Jurkat, Clone E6-1 (cell line): ENCODE results near the gene STMP1.

Experiments
- DNase-seq: peaks from one replicate; pipeline ENCODE4 v3.0.0-alpha.2; 2011; ENCODE audit warnings: low read depth, low spot score
- H3K4me3 ChIP-seq: 2 replicates; pipeline ENCODE4 v1.5.1; 2011; ENCODE audit warnings: mild to moderate bottlenecking, low read length, control low read depth, moderate library complexity

The STMP1 gene

GRCh38 chr7:135713836-135714470 lies 51.6 kb downstream of the STMP1 start:
- DNase-seq = no peak
- no peak overlapping the region for H3K4me3 ChIP-seq

- no peak for DNase-seq
- H3K4me3 ChIP-seq = no peak overlapping the region
Observed at GRCh38 chr7:135714534-135715009, 52.3 kb downstream of the STMP1 start.

- H3K4me3 ChIP-seq = no peak overlapping the region
Observed at GRCh38 chr7:135715055-135715522, 52.8 kb downstream of the STMP1 start.

GRCh38 chr7:135715673-135716072 lies 53.4 kb downstream of the STMP1 start:
- no peak overlapping the region for H3K4me3 ChIP-seq
- DNase-seq = no peak

More at GRCh38 chr7:135715055-135715522, 52.8 kb downstream of the STMP1 start:
- no peak for DNase-seq

GRCh38 chr7:135716677-135717238 lies 54.4 kb downstream of the STMP1 start:
- no peak for DNase-seq
- H3K4me3 ChIP-seq = no peak overlapping the region

GRCh38 chr7:135717693-135718092 lies 55.4 kb downstream of the STMP1 start:
- no peak for DNase-seq

GRCh38 chr7:135718219-135718618 lies 55.9 kb downstream of the STMP1 start:
- DNase-seq = no peak
- H3K4me3 ChIP-seq = no peak overlapping the region

More at GRCh38 chr7:135717693-135718092, 55.4 kb downstream of the STMP1 start:
- no peak overlapping the region for H3K4me3 ChIP-seq

GRCh38 chr7:135718794-135719437 lies 56.6 kb downstream of the STMP1 start:
- H3K4me3 ChIP-seq = no peak overlapping the region
- no peak for DNase-seq

- DNase-seq = no peak
- no peak overlapping the region for H3K4me3 ChIP-seq
Observed at GRCh38 chr7:135719688-135720087, 57.4 kb downstream of the STMP1 start.

- DNase-seq = no peak
- H3K4me3 ChIP-seq = no peak overlapping the region
Observed at GRCh38 chr7:135721198-135721820, 59.0 kb downstream of the STMP1 start.

GRCh38 chr7:135723411-135723810 lies 61.1 kb downstream of the STMP1 start:
- DNase-seq = no peak
- no peak overlapping the region for H3K4me3 ChIP-seq
